Muscle of leg (tissue), 11 donors: Measurements from ENCODE around the gene FREM2. TPM values are rescaled to one million over a fixed set of nuclear protein-coding genes. Genes with fewer than 3 reads are reported as not detected.

Experiments used
- DNase-seq: peaks from one replicate; pipeline ENCODE4 v3.0.0; 2013
- H3K27ac ChIP-seq: one replicate; pipeline ENCODE4 v1.5.1; 2013; ENCODE audit warnings: mild to moderate bottlenecking, low read length, control low read depth
- H3K27me3 ChIP-seq: one replicate; pipeline ENCODE4 v1.6.1; 2013; ENCODE audit warnings: low read length; ENCODE audit not compliant: control insufficient read depth, insufficient read depth
- H3K36me3 ChIP-seq: one replicate; pipeline ENCODE4 v1.6.1; 2013; ENCODE audit warnings: low read length; ENCODE audit not compliant: control insufficient read depth, insufficient read depth
- H3K4me1 ChIP-seq: one replicate; pipeline ENCODE4 v1.6.1; 2013; ENCODE audit warnings: low read length; ENCODE audit not compliant: control insufficient read depth, insufficient read depth
- H3K4me3 ChIP-seq: one replicate; pipeline ENCODE4 v1.5.1; 2013; ENCODE audit warnings: low read length, control low read depth
- H3K9me3 ChIP-seq: replicated peaks from 2 replicates; pipeline ENCODE4 v1.6.1; 2013; ENCODE audit warnings: low read depth, low read length; ENCODE audit not compliant: control insufficient read depth
- WGBS: methylation state at CpG from one replicate; pipeline ENCODE4 v1.1.5; 2013; ENCODE audit warnings: missing lambda C conversion rate; ENCODE audit not compliant: insufficient coverage; 5-methylcytosine and 5-hydroxymethylcytosine counted together
- polyA plus RNA-seq, 8 donors: library from polyadenylated mRNA; unstranded; fragments of 120-200 nt; gene quantifications; one replicate each; pipeline versions ENCODE4 v1.2.1 to v1.2.3, GENCODE V29; 2013; ENCODE audit warnings: inconsistent platforms in 1 of 8, low replicate concordance in 1 of 8; ENCODE audit not compliant: insufficient read length in 8 of 8, insufficient read depth in 1 of 8
- total RNA-seq: library from RNA; stranded (reverse); fragments of 120-200 nt; gene quantifications from one replicate; pipeline ENCODE4 v1.2.4, GENCODE V29; 2013

The FREM2 gene
- total and polyA plus RNA-seq, 9 donors: 4.0 to 18.0 (median 8.5) TPM

- no peaks in the 10 kb centered on the region for H3K4me1 ChIP-seq
- H3K27ac ChIP-seq: no peak overlapping the region
- no peaks in the 10 kb centered on the region for H3K36me3 ChIP-seq
- WGBS: 17% methylated on average over 1 of the region's 1 CpG
- no peaks in the 10 kb centered on the region for H3K27me3 ChIP-seq
- H3K4me3 ChIP-seq: no peak overlapping the region
- H3K9me3 ChIP-seq: no peaks in the 10 kb centered on the region
- peak; percentile 40 for DNase-seq
Measured at GRCh38 chr13:38819053-38819452, 132.2 kb downstream of the FREM2 start.

GRCh38 chr13:38819596-38819995 lies 132.7 kb downstream of the FREM2 start:
- WGBS: no CpG with 5 or more reads among the region's 2 CpGs
- Histone ChIP-seq H3K4me3 (no peak overlapping the region), H3K4me1 (no peaks in the 10 kb centered on the region), H3K36me3 (no peaks in the 10 kb centered on the region), H3K27ac (no peak overlapping the region), H3K9me3 (no peaks in the 10 kb centered on the region), H3K27me3 (no peaks in the 10 kb centered on the region)
- no peak for DNase-seq

GRCh38 chr13:38821770-38822551 lies 135.1 kb downstream of the FREM2 start:
- Histone ChIP-seq H3K27ac (no peak overlapping the region), H3K27me3 (no peaks in the 10 kb centered on the region), H3K4me3 (no peak overlapping the region), H3K9me3 (no peaks in the 10 kb centered on the region), H3K36me3 (no peaks in the 10 kb centered on the region), H3K4me1 (no peaks in the 10 kb centered on the region)
- 50% methylated on average over 1 of the region's 8 CpGs for WGBS
- DNase-seq: peak; percentile 17

- Histone ChIP-seq H3K27ac (no peak overlapping the region), H3K36me3 (no peaks in the 10 kb centered on the region), H3K9me3 (no peaks in the 10 kb centered on the region), H3K27me3 (no peaks in the 10 kb centered on the region), H3K4me3 (no peak overlapping the region), H3K4me1 (no peaks in the 10 kb centered on the region)
- no peak for DNase-seq
- WGBS: 100% methylated on average over 1 of the region's 4 CpGs
Measured at GRCh38 chr13:38824342-38824741, 137.5 kb downstream of the FREM2 start.

- no peaks in the 10 kb centered on the region for H3K27me3 ChIP-seq
- H3K36me3 ChIP-seq: no peaks in the 10 kb centered on the region
- DNase-seq: no peak
- no peak overlapping the region for H3K27ac ChIP-seq
- WGBS: 72% methylated on average over 4 of the region's 11 CpGs
- H3K9me3 ChIP-seq: no peaks in the 10 kb centered on the region
- no peaks in the 10 kb centered on the region for H3K4me1 ChIP-seq
- no peak overlapping the region for H3K4me3 ChIP-seq
Measured at GRCh38 chr13:38826182-38826813, 139.4 kb downstream of the FREM2 start.

- Histone ChIP-seq H3K9me3 (no peaks in the 10 kb centered on the region), H3K4me3 (no peak overlapping the region), H3K4me1 (no peaks in the 10 kb centered on the region), H3K27ac (no peak overlapping the region), H3K27me3 (no peaks in the 10 kb centered on the region), H3K36me3 (no peaks in the 10 kb centered on the region)
- DNase-seq: peak; percentile 68
- 63% methylated on average over 5 of the region's 8 CpGs for WGBS
Measured at GRCh38 chr13:38830442-38831045, 143.7 kb downstream of the FREM2 start.

GRCh38 chr13:38844581-38844980 lies 157.7 kb downstream of the FREM2 start:
- no peaks in the 10 kb centered on the region for H3K36me3 ChIP-seq
- no peaks in the 10 kb centered on the region for H3K4me1 ChIP-seq
- no peak for DNase-seq
- no peak overlapping the region for H3K27ac ChIP-seq
- H3K27me3 ChIP-seq: no peaks in the 10 kb centered on the region
- no CpG with 5 or more reads among the region's 1 CpG for WGBS
- no peaks in the 10 kb centered on the region for H3K9me3 ChIP-seq
- no peak overlapping the region for H3K4me3 ChIP-seq

GRCh38 chr13:38848360-38848759 lies 161.5 kb downstream of the FREM2 start:
- H3K27me3 ChIP-seq: no peaks in the 10 kb centered on the region
- peak; percentile 5 for DNase-seq

GRCh38 chr13:38849315-38849714 lies 162.4 kb downstream of the FREM2 start:
- H3K36me3 ChIP-seq: no peaks in the 10 kb centered on the region
- DNase-seq: no peak
- no peaks in the 10 kb centered on the region for H3K9me3 ChIP-seq
- 54% methylated on average over 3 of the region's 4 CpGs for WGBS
- H3K4me1 ChIP-seq: no peaks in the 10 kb centered on the region
- no peaks in the 10 kb centered on the region for H3K27me3 ChIP-seq
- no peak overlapping the region for H3K27ac ChIP-seq
- H3K4me3 ChIP-seq: no peak overlapping the region

More at GRCh38 chr13:38848360-38848759, 161.5 kb downstream of the FREM2 start:
- H3K9me3 ChIP-seq: no peaks in the 10 kb centered on the region
- no peak overlapping the region for H3K27ac ChIP-seq
- no peaks in the 10 kb centered on the region for H3K36me3 ChIP-seq
- no peak overlapping the region for H3K4me3 ChIP-seq
- WGBS: 69% methylated on average over 3 of the region's 7 CpGs
- H3K4me1 ChIP-seq: no peaks in the 10 kb centered on the region

- no peaks in the 10 kb centered on the region for H3K36me3 ChIP-seq
- H3K4me1 ChIP-seq: no peaks in the 10 kb centered on the region
- no peak overlapping the region for H3K4me3 ChIP-seq
- WGBS: no CpG with 5 or more reads among the region's 5 CpGs
- H3K9me3 ChIP-seq: no peaks in the 10 kb centered on the region
- DNase-seq: no peak
- H3K27ac ChIP-seq: no peak overlapping the region
- H3K27me3 ChIP-seq: no peaks in the 10 kb centered on the region
Measured at GRCh38 chr13:38850868-38851626, 164.2 kb downstream of the FREM2 start.
